Breast epithelium (tissue), 3 donors: ENCODE results near the gene RETREG1.

Experiments used
- POLR2A ChIP-seq: fragments of 450-650 bp; IDR thresholded peaks from one replicate; pipeline ENCODE4 v1.6.1; 2016; ENCODE audit warnings: antibody characterized with exemption, mild to moderate bottlenecking, moderate library complexity
- POLR2AphosphoS5 ChIP-seq, 3 donors: sonication (generic); formaldehyde crosslinking; IDR thresholded peaks; one replicate each; pipeline ENCODE4 v1.6.1; 2017; ENCODE audit warnings: antibody characterized with exemption in 3 of 3
- TF ChIP-seq, protein P1 (sequence below), 3 donors: fragments of 450-650 bp; IDR thresholded peaks; one replicate each; pipeline ENCODE4 v1.5.1; 2016 to 2017; ENCODE audit warnings: antibody characterized with exemption in 3 of 3, mild to moderate bottlenecking in 3 of 3, moderate library complexity in 3 of 3

- TF ChIP-seq, protein P1, sequence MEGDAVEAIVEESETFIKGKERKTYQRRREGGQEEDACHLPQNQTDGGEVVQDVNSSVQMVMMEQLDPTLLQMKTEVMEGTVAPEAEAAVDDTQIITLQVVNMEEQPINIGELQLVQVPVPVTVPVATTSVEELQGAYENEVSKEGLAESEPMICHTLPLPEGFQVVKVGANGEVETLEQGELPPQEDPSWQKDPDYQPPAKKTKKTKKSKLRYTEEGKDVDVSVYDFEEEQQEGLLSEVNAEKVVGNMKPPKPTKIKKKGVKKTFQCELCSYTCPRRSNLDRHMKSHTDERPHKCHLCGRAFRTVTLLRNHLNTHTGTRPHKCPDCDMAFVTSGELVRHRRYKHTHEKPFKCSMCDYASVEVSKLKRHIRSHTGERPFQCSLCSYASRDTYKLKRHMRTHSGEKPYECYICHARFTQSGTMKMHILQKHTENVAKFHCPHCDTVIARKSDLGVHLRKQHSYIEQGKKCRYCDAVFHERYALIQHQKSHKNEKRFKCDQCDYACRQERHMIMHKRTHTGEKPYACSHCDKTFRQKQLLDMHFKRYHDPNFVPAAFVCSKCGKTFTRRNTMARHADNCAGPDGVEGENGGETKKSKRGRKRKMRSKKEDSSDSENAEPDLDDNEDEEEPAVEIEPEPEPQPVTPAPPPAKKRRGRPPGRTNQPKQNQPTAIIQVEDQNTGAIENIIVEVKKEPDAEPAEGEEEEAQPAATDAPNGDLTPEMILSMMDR (IDR thresholded peaks at IDR 0.05): no peak
- TF ChIP-seq POLR2A (no peak), POLR2AphosphoS5 (IDR thresholded peaks at IDR 0.05) (no peak)
These were observed 106.7 kb downstream of the RETREG1 start for GRCh38 chr5:16510098-16510497.
